ENCODE measurements around the gene CACNG5. TPM values are rescaled to one million over a fixed set of nuclear protein-coding genes. Genes with fewer than 3 reads are reported as not detected.

The CACNG5 gene
- polyA plus RNA-seq, 1 experiment: not detected

- H3K4me3 ChIP-seq (ENCODE audit: low read depth, low read length): no peak overlapping the region
- ChIA-PET CTCF (no interaction called here), POLR2A (no interaction called here)
- no peak for DNase-seq (ENCODE audit: low read depth)
- peaks cover 8% of the 10 kb centered on the region for H3K27me3 ChIP-seq (ENCODE audit: control insufficient read depth, insufficient read depth, low read length)
- H3K36me3 ChIP-seq (ENCODE audit: control insufficient read depth, insufficient read depth, low read length): no peaks in the 10 kb centered on the region
- TF ChIP-seq CTCF (IDR thresholded peaks at IDR 0.05; ENCODE audit: insufficient read depth, low read depth, low read length): no peak
Observed at GRCh38 chr17:66925811-66926500, 91.0 kb downstream of the CACNG5 start.

GRCh38 chr17:66928949-66929348, 94.0 kb downstream of the CACNG5 start:
- no peaks in the 10 kb centered on the region for H3K36me3 ChIP-seq (ENCODE audit: control insufficient read depth, insufficient read depth, low read length)
- POLR2A ChIA-PET: no interaction called here
- H3K4me3 ChIP-seq (ENCODE audit: low read depth, low read length): no peak overlapping the region
- TF ChIP-seq CTCF (IDR thresholded peaks at IDR 0.05; ENCODE audit: insufficient read depth, low read depth, low read length): no peak
- CTCF ChIA-PET: no interaction called here
- DNase-seq (ENCODE audit: low read depth): no peak
- peaks cover 7% of the 10 kb centered on the region for H3K27me3 ChIP-seq (ENCODE audit: control insufficient read depth, insufficient read depth, low read length)

GRCh38 chr17:66929591-66929990, 94.7 kb downstream of the CACNG5 start:
- no peak for TF ChIP-seq CTCF (IDR thresholded peaks at IDR 0.05; ENCODE audit: insufficient read depth, low read depth, low read length)
- Histone ChIP-seq H3K36me3 (ENCODE audit: control insufficient read depth, insufficient read depth, low read length) (no peaks in the 10 kb centered on the region), H3K27me3 (ENCODE audit: control insufficient read depth, insufficient read depth, low read length) (peaks cover 7% of the 10 kb centered on the region), H3K4me3 (ENCODE audit: low read depth, low read length) (no peak overlapping the region)
- CTCF ChIA-PET: no interaction called here
- POLR2A ChIA-PET: no interaction called here
- no peak for DNase-seq (ENCODE audit: low read depth)

GRCh38 chr17:66930933-66931332, 96.0 kb downstream of the CACNG5 start:
- DNase-seq (ENCODE audit: low read depth): no peak
- H3K36me3 ChIP-seq (ENCODE audit: control insufficient read depth, insufficient read depth, low read length): no peaks in the 10 kb centered on the region
- H3K27me3 ChIP-seq (ENCODE audit: control insufficient read depth, insufficient read depth, low read length): peaks cover 7% of the 10 kb centered on the region
- TF ChIP-seq CTCF (IDR thresholded peaks at IDR 0.05; ENCODE audit: insufficient read depth, low read depth, low read length): no peak
- POLR2A ChIA-PET: no interaction called here
- H3K4me3 ChIP-seq (ENCODE audit: low read depth, low read length): no peak overlapping the region
- CTCF ChIA-PET: no interaction called here

GRCh38 chr17:66932311-66932710, 97.4 kb downstream of the CACNG5 start:
- Histone ChIP-seq H3K27me3 (ENCODE audit: control insufficient read depth, insufficient read depth, low read length) (peaks cover 3% of the 10 kb centered on the region), H3K4me3 (ENCODE audit: low read depth, low read length) (no peak overlapping the region), H3K36me3 (ENCODE audit: control insufficient read depth, insufficient read depth, low read length) (no peaks in the 10 kb centered on the region)
- TF ChIP-seq CTCF (IDR thresholded peaks at IDR 0.05; ENCODE audit: insufficient read depth, low read depth, low read length): no peak
- POLR2A ChIA-PET: no interaction called here
- DNase-seq (ENCODE audit: low read depth): no peak
- CTCF ChIA-PET: no interaction called here

Data from BJ (cell line).